HUES6 (cell line): Measurements from ENCODE around the gene VASP.

ENCODE experiments used
- H3K27ac ChIP-seq: 2 replicates; pipeline ENCODE4 v1.7.0; 2013; ENCODE audit warnings: low read depth, mild to moderate bottlenecking, low read length, inconsistent platforms
- H3K27me3 ChIP-seq: 2 replicates; pipeline ENCODE4 v1.6.1; 2013; ENCODE audit warnings: low read length; ENCODE audit not compliant: control insufficient read depth, insufficient read depth
- H3K36me3 ChIP-seq: 2 replicates; pipeline ENCODE4 v1.6.1; 2013; ENCODE audit warnings: low read length; ENCODE audit not compliant: control insufficient read depth, insufficient read depth
- H3K4me1 ChIP-seq: 2 replicates; pipeline ENCODE4 v1.6.1; 2013; ENCODE audit warnings: low read length; ENCODE audit not compliant: control insufficient read depth, insufficient read depth
- H3K4me3 ChIP-seq: 2 replicates; pipeline ENCODE4 v1.5.1; 2013; ENCODE audit warnings: low read depth, low read length
- H3K9ac ChIP-seq: one replicate; pipeline ENCODE4 v1.6.1; 2013; ENCODE audit warnings: mild to moderate bottlenecking, low read length
- H3K9me3 ChIP-seq: 2 replicates; pipeline ENCODE4 v1.6.1; 2013; ENCODE audit warnings: low read depth, low read length; ENCODE audit not compliant: control insufficient read depth, insufficient read depth

The VASP gene

GRCh38 chr19:45488708-45489107 is 18.6 kb upstream of the VASP start:
- Histone ChIP-seq H3K9me3 (no peaks in the 10 kb centered on the region), H3K4me1 (0 out of 2 replicates have a peak, but pooled peaks cover 4% of the 10 kb centered on the region), H3K27me3 (no peaks in the 10 kb centered on the region), H3K9ac (no peak overlapping the region), H3K27ac (no peak overlapping the region), H3K4me3 (no peak overlapping the region), H3K36me3 (0 out of 2 replicates have a peak, but pooled peaks cover 11% of the 10 kb centered on the region)

DNA sequence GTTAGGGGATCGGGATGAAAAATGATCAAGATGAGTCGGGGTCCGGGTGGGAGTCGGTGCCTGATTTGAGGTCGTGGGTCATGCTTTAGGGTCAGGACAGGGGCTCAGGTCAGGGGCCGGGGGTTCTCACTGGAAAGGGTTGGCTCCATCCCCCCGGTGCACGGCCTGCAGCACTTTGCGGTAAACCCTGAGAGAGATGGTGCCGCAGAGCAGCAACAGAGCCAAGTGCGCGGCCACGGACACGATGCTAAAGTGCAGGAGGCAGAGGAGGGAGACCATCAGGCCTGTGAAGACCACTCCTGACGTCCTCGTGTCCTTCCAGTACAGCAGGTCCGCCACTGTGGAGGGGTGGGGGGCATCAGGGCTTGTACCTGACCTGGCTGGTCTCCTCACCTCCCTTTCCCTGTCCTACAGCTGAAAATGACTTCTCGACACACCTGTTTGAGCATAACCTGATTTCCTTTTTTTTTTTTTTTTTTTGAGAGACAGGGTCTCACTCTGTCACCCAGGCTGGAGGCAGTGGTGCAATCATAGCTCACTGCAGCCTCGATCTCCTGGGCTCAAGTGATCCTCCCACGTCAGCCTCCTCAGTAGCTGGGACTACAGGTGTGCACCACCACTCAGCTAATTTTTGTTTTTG is 17.9 kb upstream of the VASP start:
- Histone ChIP-seq H3K9me3 (no peaks in the 10 kb centered on the region), H3K36me3 (0 out of 2 replicates have a peak, but pooled peaks cover 13% of the 10 kb centered on the region), H3K4me1 (0 out of 2 replicates have a peak, but pooled peaks cover 4% of the 10 kb centered on the region), H3K9ac (no peak overlapping the region), H3K27ac (no peak overlapping the region), H3K4me3 (no peak overlapping the region), H3K27me3 (no peaks in the 10 kb centered on the region)

DNA sequence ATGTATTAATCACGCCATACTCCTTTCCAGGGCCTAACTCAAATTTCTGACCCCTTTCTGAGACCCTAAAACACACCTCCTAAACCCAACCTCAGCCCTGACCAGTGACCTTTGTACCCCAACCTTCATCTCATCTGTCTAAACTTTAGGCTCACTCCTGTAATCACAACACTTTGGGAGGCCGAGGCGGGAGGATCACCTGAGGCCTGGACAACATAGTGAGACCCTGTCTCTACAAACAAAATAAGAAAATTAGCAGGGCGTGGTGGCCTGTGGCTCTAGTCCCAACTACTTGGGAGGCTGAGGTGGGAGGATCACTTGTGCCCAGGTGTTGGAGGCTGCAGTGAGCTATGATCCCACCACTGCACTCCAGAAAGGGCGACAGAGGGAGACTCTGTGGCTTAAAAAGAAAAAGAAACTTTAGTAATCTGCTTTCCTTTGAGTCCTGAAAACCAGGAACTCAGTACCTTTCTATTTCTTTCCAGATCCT is 15.1 kb upstream of the VASP start:
- Histone ChIP-seq H3K27me3 (0 out of 2 replicates have a peak, but pooled peaks cover 3% of the 10 kb centered on the region), H3K9ac (no peak overlapping the region), H3K27ac (no peak overlapping the region), H3K4me1 (no peaks in the 10 kb centered on the region), H3K36me3 (0 out of 2 replicates have a peak, but pooled peaks cover 13% of the 10 kb centered on the region), H3K9me3 (no peaks in the 10 kb centered on the region), H3K4me3 (peak overlapping the region; percentile 80)

DNA sequence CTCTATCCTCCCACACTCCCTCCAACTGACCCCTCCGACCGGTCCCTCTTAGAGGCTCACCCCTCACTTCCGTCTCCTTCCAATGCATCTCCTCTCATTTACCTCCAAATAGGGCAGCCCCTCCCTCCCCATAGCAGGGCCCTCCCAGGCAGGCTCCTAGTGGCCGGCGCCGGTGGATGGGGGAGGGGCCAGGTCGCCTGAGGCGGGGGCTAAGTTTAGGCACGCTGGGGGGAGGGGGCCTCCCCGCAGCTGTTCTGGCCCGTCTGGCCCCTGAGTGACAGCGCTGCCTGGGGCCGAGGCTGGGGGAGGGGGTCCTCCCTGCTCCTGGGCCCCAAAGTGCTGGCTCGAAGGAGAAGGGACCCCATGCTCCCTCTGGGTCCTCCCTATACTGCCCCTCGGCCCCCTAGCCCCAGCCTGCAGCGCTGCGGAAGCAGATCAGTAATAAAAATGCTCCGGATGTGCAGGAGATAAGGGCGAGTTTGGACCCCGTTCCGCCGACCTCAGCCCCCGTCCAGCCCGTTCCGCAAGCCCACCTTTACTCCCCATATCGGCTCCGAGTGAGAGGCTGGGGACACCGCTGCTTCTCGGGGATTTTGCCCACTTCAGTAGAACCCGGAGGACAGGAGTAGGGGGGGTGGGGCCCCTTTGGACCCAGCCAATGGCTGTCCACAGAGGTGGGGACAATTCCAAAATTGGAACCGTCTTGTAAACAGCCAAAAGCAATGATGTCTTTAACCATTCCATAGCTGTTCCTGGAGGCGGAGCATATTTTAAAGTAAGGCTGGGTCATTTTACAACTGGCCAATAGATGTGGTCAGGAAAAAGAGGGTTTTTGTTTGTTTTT is 14.4 kb upstream of the VASP start:
- peaks cover 5% of the 10 kb centered on the region; the same call in 1 of the 2 replicates for H3K27me3 ChIP-seq
- H3K9ac ChIP-seq, result peak overlapping the region; percentile 78
- no peaks in the 10 kb centered on the region for H3K9me3 ChIP-seq
- H3K27ac ChIP-seq, result peak overlapping the region; percentile 57; the same call in 1 of the 2 replicates
- 0 out of 2 replicates have a peak, but pooled peaks cover 12% of the 10 kb centered on the region for H3K36me3 ChIP-seq
- H3K4me1 ChIP-seq, result peaks cover 1% of the 10 kb centered on the region; the same call in 1 of the 2 replicates
- H3K4me3 ChIP-seq, result peak overlapping the region; percentile 80

DNA sequence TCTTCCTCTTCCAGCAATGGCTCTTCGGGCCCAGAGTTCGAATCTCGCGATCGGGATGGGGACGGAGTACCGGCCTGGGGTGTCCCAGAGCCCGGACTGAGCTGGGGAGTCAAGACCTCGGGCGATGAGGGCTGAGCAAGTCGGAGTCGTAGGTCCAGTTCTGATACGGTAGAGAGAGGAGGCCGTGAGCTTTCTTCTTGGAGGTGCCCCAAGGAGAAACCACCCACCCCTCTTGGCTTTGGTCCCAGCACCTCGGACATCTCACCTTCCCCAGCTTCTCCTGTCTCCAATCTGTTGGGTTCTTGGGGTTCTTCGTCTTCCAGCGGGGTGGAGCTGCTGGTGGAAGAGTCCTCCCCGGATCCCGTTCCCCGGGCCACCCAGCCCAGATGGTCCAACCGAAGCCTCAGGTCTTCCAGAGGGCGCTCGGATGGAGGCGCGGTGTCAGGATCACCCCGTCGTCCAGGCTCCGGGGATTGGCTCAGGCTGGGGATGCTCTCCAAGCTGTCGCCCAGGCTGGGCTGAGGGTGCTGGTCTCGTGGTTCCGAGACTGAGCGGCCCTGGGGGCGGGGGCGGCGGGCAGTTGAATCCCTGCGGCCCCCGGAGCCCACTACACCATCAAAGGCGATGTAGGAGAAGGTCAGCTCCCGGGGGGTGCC is 12.9 kb upstream of the VASP start:
- Histone ChIP-seq H3K27ac (no peak overlapping the region), H3K4me3 (no peak overlapping the region), H3K27me3 (peaks cover 21% of the 10 kb centered on the region), H3K9ac (no peak overlapping the region), H3K4me1 (peaks cover 10% of the 10 kb centered on the region; the same call in 1 of the 2 replicates), H3K9me3 (no peaks in the 10 kb centered on the region), H3K36me3 (0 out of 2 replicates have a peak, but pooled peaks cover 4% of the 10 kb centered on the region)

- H3K9ac ChIP-seq, result no peak overlapping the region
- H3K4me1 ChIP-seq, result peaks cover 15% of the 10 kb centered on the region; the same call in 1 of the 2 replicates
- H3K4me3 ChIP-seq, result no peak overlapping the region
- no peaks in the 10 kb centered on the region for H3K9me3 ChIP-seq
- peaks cover 23% of the 10 kb centered on the region for H3K27me3 ChIP-seq
- no peak overlapping the region for H3K27ac ChIP-seq
- H3K36me3 ChIP-seq, result 0 out of 2 replicates have a peak, but pooled peaks cover 4% of the 10 kb centered on the region
Observed at GRCh38 chr19:45495178-45495577, 12.1 kb upstream of the VASP start.

- Histone ChIP-seq H3K4me1 (peaks cover 22% of the 10 kb centered on the region), H3K36me3 (0 out of 2 replicates have a peak, but pooled peaks cover 4% of the 10 kb centered on the region), H3K27me3 (peaks cover 23% of the 10 kb centered on the region), H3K4me3 (peak overlapping the region; percentile 75), H3K9ac (peak overlapping the region; percentile 45), H3K9me3 (no peaks in the 10 kb centered on the region), H3K27ac (no peak overlapping the region)
Observed at GRCh38 chr19:45496349-45496953, 10.8 kb upstream of the VASP start.

GRCh38 chr19:45497791-45498190 is 9.5 kb upstream of the VASP start:
- Histone ChIP-seq H3K27me3 (peaks cover 23% of the 10 kb centered on the region), H3K9ac (no peak overlapping the region), H3K4me3 (peak overlapping the region; percentile 59)

DNA sequence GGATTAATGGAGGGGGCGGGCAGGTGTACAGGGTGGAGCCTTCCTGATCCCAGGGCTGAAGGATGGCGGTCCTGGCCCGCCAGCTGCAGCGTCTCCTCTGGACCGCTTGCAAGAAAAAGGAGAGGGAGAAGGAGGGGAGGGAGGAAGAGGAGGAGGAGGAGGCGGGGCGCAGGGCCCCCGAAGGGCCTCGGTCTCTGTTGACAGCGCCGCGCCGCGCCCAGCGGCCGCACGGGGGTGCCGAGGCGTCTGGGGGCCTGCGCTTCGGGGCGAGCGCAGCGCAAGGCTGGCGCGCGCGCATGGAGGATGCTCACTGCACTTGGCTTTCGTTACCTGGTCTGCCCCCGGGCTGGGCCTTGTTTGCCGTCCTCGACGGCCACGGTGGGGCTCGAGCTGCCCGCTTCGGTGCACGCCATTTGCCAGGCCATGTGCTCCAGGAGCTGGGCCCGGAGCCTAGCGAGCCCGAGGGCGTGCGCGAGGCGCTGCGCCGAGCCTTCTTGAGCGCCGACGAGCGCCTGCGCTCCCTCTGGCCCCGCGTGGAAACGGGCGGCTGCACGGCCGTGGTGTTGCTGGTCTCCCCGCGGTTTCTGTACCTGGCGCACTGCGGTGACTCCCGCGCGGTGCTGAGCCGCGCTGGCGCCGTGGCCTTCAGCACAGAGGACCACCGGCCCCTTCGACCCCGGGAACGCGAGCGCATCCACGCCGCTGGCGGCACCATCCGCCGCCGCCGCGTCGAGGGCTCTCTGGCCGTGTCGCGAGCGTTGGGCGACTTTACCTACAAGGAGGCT is 8.7 kb upstream of the VASP start, which contains the start of gene PPM1N:
Gene PPM1N (plus strand): TSS at position 33 of the 785 bp plus-strand sequence. CDS start 30 bp downstream, at position 63.
- Histone ChIP-seq H3K9me3 (no peaks in the 10 kb centered on the region), H3K27me3 (peaks cover 23% of the 10 kb centered on the region), H3K27ac (no peak within 1 kb of the TSS), H3K9ac (peak within 1 kb of the TSS; percentile 52), H3K4me3 (peak within 1 kb of the TSS; percentile 67), H3K4me1 (peaks cover 29% of the 10 kb centered on the region), H3K36me3 (0 out of 2 replicates have a peak, but pooled peaks cover 4% of the 10 kb centered on the region)

More at GRCh38 chr19:45497791-45498190, 9.5 kb upstream of the VASP start:
- H3K27ac ChIP-seq, result no peak overlapping the region
- H3K9me3 ChIP-seq, result no peaks in the 10 kb centered on the region
- H3K36me3 ChIP-seq, result 0 out of 2 replicates have a peak, but pooled peaks cover 4% of the 10 kb centered on the region
- peaks cover 29% of the 10 kb centered on the region for H3K4me1 ChIP-seq
